NCI-H128 (cell line): ENCODE data around the gene CATSPERD.
A peak's percentile ranks its signal among the peaks of the same experiment; 100 is the strongest.

Source experiments
- DNase-seq: peaks from one replicate; lab custom pipeline; 2025; ENCODE audit not compliant: unreplicated experiment; lab: John Stamatoyannopoulos, UW

The CATSPERD gene

GRCh38 chr19:5784581-5785147, 64.2 kb downstream of the CATSPERD start, which contains the start of gene PRR22:
Gene PRR22, minus strand, starts transcription at chr19:5784746. Its CDS starts 86 bp downstream, at chr19:5784660.
- DNase-seq: no peak

GRCh38 chr19:5785423-5785822, 65.0 kb downstream of the CATSPERD start:
- DNase-seq: no peak

GRCh38 chr19:5786593-5787408, 66.4 kb downstream of the CATSPERD start:
- DNase-seq: no peak

GRCh38 chr19:5787409-5788182, 67.2 kb downstream of the CATSPERD start:
- no peak for DNase-seq

DNA sequence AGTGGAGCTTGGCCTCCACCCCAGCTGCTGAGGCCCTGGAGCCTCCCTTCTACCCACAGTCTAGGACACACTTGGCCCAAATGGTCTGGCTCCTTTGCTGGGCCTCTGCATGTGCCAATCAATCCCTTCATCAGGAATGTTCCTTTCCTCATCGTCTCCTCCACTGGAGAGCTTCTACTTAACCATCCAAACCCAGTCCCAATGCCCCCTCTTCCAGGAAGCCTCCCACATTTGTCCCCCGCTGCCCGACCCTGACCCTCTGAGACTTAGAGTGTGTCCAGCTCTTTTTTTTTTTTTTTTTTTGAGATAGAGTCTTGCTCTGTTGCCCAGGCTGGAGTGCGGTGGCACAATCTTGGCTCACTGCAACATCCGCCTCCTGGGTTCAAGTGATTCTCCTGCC, 68.0 kb downstream of the CATSPERD start:
- no peak for DNase-seq

- no peak for DNase-seq
Measured at GRCh38 chr19:5789351-5789761, 68.9 kb downstream of the CATSPERD start.

GRCh38 chr19:5789886-5790558, 69.6 kb downstream of the CATSPERD start:
- DNase-seq: no peak

DNA sequence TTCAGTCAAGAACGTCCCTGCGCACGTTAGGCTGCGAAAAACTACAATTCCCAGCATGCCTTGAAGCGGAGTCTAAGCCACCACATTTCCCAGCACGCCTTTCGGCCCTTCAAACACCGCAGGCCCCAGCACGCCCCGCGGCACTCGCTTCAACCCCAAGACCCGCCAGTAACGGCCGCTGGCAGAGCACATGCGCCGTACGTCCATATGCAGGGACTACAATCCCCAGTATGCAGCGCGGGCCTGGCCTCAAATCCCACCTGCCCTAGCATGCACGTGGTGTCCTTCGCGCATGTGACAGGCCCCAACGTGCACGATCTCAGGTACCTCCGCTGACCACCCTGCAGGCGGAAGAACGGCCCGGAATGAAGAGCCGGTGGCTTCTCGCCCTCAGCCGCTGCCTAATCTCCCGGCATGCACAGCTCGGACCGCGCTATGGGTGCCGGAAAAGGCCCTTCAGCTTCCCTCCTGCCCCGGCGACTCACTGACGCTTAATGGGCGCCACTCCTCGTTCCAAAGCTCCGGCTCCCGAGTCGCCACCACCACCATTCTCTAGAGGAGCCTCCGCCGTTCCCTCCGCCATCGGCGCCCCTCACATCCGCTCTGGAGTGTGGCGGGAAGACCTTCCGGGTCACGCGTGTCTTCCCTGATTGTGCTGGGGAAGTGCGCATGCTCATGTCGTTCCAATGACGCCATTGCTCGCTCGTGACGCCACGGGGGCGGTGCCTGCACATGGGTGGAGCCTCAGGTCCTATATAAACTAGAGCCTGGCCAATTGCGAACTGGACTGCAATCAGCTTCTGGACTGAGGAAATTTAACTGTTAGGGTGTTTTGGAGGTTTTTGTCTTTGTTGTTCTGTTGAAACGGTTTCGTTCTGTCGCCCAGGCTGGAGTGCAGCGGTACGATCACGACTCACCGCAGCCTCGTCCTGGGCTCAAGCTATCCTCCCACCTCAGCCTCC, 70.4 kb downstream of the CATSPERD start, which contains the start of gene DUS3L:
Gene DUS3L (minus strand): TSS at position 605 of the 962 bp plus-strand sequence. CDS start 22 bp downstream, at position 583.
- peak; percentile 93 for DNase-seq

GRCh38 chr19:5792224-5792623, 71.8 kb downstream of the CATSPERD start:
- DNase-seq: no peak

DNA sequence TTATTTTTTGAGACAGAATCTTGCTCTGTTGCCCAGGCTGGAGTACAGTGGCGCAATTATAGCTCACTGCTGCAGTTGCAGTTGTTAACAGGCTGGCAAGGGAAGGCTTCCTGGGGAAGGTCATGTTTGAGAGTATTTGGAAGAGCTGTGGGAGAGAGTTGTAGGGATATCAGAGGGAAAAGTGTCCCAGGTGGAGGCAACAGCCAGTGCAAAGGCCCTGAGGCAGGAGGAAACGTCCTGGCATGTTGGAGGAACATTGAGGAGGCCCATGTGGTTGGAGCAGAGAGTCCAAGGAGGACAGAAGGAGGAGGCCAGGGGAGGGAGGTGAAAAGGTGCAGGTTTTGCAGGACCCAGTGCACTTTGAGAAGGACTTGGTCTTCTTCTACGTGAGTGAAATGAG, 72.8 kb downstream of the CATSPERD start:
- no peak for DNase-seq

GRCh38 chr19:5795382-5795919, 75.0 kb downstream of the CATSPERD start:
- DNase-seq: no peak

- no peak for DNase-seq
Measured at GRCh38 chr19:5798244-5798643, 77.8 kb downstream of the CATSPERD start.

GRCh38 chr19:5799247-5800241, 79.1 kb downstream of the CATSPERD start:
- DNase-seq: no peak

- DNase-seq: no peak
Measured at GRCh38 chr19:5800361-5801270, 80.2 kb downstream of the CATSPERD start.

DNA sequence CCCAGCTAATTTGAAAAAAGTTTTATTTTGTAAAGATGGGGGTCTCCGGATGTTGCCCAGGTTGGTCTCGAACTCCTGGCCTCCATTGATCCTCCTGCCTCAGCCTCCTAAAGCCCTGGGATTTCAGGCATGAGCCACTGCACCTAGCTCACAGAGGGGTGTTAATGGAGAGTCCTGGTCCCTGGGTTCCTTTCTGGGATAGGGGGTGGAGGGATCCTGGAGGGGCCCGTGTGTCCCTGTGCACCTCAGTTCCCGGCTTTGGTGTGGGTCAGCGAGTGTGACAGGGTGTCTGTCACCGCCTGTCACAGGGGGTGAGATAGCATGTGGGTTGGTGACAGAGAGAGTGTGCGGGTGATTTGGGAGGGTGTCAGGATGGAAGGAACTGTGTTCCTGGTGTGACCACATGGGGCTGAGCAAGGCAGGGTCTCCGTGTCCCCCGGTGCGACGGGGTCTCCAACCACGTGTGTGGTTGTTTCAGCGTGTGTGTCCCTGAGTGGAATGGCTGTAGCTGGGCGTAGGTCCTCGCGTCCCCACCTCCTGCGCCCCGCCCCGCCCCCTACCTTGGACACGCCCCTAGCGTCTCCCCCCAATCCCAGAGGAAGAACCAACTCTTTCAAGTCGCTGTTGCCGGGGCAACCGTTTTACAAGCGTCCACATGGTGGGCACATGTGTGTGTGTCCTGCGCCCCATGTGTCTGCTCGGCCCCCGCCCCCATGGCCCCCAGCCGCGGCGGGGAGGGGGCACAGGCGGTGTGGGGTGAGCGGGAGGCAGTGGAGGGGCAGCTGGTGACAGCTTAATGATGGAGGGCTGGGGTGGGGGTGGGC, 81.6 kb downstream of the CATSPERD start:
- DNase-seq: peak; percentile 16

GRCh38 chr19:5803441-5803751, 83.0 kb downstream of the CATSPERD start:
- no peak for DNase-seq
